ENCODE measurements around the gene HOXB5.

The HOXB5 gene

GRCh38 chr17:48613862-48614694 is 20.5 kb upstream of the HOXB5 start:
- no peak overlapping the region for H3K4me2 ChIP-seq (ENCODE audit: low read length)
- no peak overlapping the region for H3K27ac ChIP-seq (ENCODE audit: low read depth, low read length)
- H3K4me3 ChIP-seq (ENCODE audit: low read length): no peak overlapping the region

GRCh38 chr17:48612854-48613691 is 19.5 kb upstream of the HOXB5 start:
- no peaks in the 10 kb centered on the region for H3K9me2 ChIP-seq (replicated peaks; ENCODE audit: control insufficient read depth, low read length)
- H3K36me3 ChIP-seq (ENCODE audit: control insufficient read depth, low read length): no peaks in the 10 kb centered on the region
- TF ChIP-seq EZH2phosphoT487 (IDR thresholded peaks at IDR 0.05; ENCODE audit: borderline replicate concordance, low read length) (peak; percentile 61; the same call in 1 of the 2 replicates), CTCF (IDR thresholded peaks at IDR 0.05; ENCODE audit: low read depth, low read length, poor library complexity, severe bottlenecking) (peak; percentile 14)
- H3K4me2 ChIP-seq (ENCODE audit: low read length): peak overlapping the region; percentile 82
- H3K27ac ChIP-seq (ENCODE audit: low read depth, low read length): no peak overlapping the region
- H3K27me3 ChIP-seq (ENCODE audit: control insufficient read depth, low read length): peaks cover 53% of the 10 kb centered on the region
- peaks cover 24% of the 10 kb centered on the region for H3K4me1 ChIP-seq (ENCODE audit: control insufficient read depth, low read length)
- H3K4me3 ChIP-seq (ENCODE audit: low read length): peak overlapping the region; percentile 83
- H4K20me1 ChIP-seq (ENCODE audit: control insufficient read depth, insufficient read depth, low read depth, low read length): no peaks in the 10 kb centered on the region
- no peaks in the 10 kb centered on the region for H3K9me3 ChIP-seq (ENCODE audit: control insufficient read depth, insufficient read depth, low read length)
- H3F3A ChIP-seq (ENCODE audit: control insufficient read depth, insufficient read depth): no peaks in the 10 kb centered on the region
- no peaks in the 10 kb centered on the region for H3K79me2 ChIP-seq (ENCODE audit: control insufficient read depth, low read length)

More at GRCh38 chr17:48613862-48614694, 20.5 kb upstream of the HOXB5 start:
- no peaks in the 10 kb centered on the region for H3K79me2 ChIP-seq (ENCODE audit: control insufficient read depth, low read length)
- H3K36me3 ChIP-seq (ENCODE audit: control insufficient read depth, low read length): no peaks in the 10 kb centered on the region
- TF ChIP-seq CTCF (IDR thresholded peaks at IDR 0.05; ENCODE audit: low read depth, low read length, poor library complexity, severe bottlenecking) (no peak), EZH2phosphoT487 (IDR thresholded peaks at IDR 0.05; ENCODE audit: borderline replicate concordance, low read length) (no peak)
- no peaks in the 10 kb centered on the region for H3F3A ChIP-seq (ENCODE audit: control insufficient read depth, insufficient read depth)
- H4K20me1 ChIP-seq (ENCODE audit: control insufficient read depth, insufficient read depth, low read depth, low read length): no peaks in the 10 kb centered on the region
- peaks cover 28% of the 10 kb centered on the region for H3K4me1 ChIP-seq (ENCODE audit: control insufficient read depth, low read length)
- peaks cover 63% of the 10 kb centered on the region for H3K27me3 ChIP-seq (ENCODE audit: control insufficient read depth, low read length)
- H3K9me3 ChIP-seq (ENCODE audit: control insufficient read depth, insufficient read depth, low read length): no peaks in the 10 kb centered on the region
- H3K9me2 ChIP-seq (replicated peaks; ENCODE audit: control insufficient read depth, low read length): no peaks in the 10 kb centered on the region

- H3K9me2 ChIP-seq (replicated peaks; ENCODE audit: control insufficient read depth, low read length): no peaks in the 10 kb centered on the region
- no peaks in the 10 kb centered on the region for H3K9me3 ChIP-seq (ENCODE audit: control insufficient read depth, insufficient read depth, low read length)
- peak overlapping the region; percentile 82 for H3K4me2 ChIP-seq (ENCODE audit: low read length)
- no peaks in the 10 kb centered on the region for H4K20me1 ChIP-seq (ENCODE audit: control insufficient read depth, insufficient read depth, low read depth, low read length)
- peaks cover 24% of the 10 kb centered on the region for H3K4me1 ChIP-seq (ENCODE audit: control insufficient read depth, low read length)
- H3K27me3 ChIP-seq (ENCODE audit: control insufficient read depth, low read length): peaks cover 48% of the 10 kb centered on the region
- H3K36me3 ChIP-seq (ENCODE audit: control insufficient read depth, low read length): no peaks in the 10 kb centered on the region
- peak overlapping the region; percentile 83 for H3K4me3 ChIP-seq (ENCODE audit: low read length)
- H3F3A ChIP-seq (ENCODE audit: control insufficient read depth, insufficient read depth): no peaks in the 10 kb centered on the region
- no peaks in the 10 kb centered on the region for H3K79me2 ChIP-seq (ENCODE audit: control insufficient read depth, low read length)
- TF ChIP-seq EZH2phosphoT487 (IDR thresholded peaks at IDR 0.05; ENCODE audit: borderline replicate concordance, low read length) (peak; percentile 98; the same call in 1 of the 2 replicates), CTCF (IDR thresholded peaks at IDR 0.05; ENCODE audit: low read depth, low read length, poor library complexity, severe bottlenecking) (no peak)
- H3K27ac ChIP-seq (ENCODE audit: low read depth, low read length): no peak overlapping the region
Measured at GRCh38 chr17:48612456-48612853, 18.9 kb upstream of the HOXB5 start.
